HuH-7 (cell line): ENCODE results near the gene ELOVL5.
"Not testable (repeated sequence)": the region's sequence is repeated elsewhere in the genome, so short reads cannot be mapped to it uniquely, and the experiment has no call there.

Experiments used
- DNase-seq: peaks from one replicate; pipeline ENCODE4 v3.0.0; 2011; ENCODE audit warnings: low spot score

The ELOVL5 gene

GRCh38 chr6:53359095-53359842 is 10.5 kb upstream of the ELOVL5 start:
- peak; percentile 91 for DNase-seq

GRCh38 chr6:53358440-53359094 is 9.8 kb upstream of the ELOVL5 start:
- no peak for DNase-seq

GRCh38 chr6:53357576-53358360 is 9.0 kb upstream of the ELOVL5 start:
- no peak for DNase-seq

GRCh38 chr6:53353624-53354023 is 4.9 kb upstream of the ELOVL5 start:
- no peak for DNase-seq

GRCh38 chr6:53352360-53352759 is 3.6 kb upstream of the ELOVL5 start:
- no peak for DNase-seq

GRCh38 chr6:53349209-53349693 is 501 bp upstream of the ELOVL5 start:
- no peak for DNase-seq

- peak; percentile 37 for DNase-seq
Observed at GRCh38 chr6:53347921-53348370, 804 bp downstream of the ELOVL5 start.

- DNase-seq: no peak
Observed at GRCh38 chr6:53347250-53347920, 1.4 kb downstream of the ELOVL5 start.

GRCh38 chr6:53346049-53346448 is 2.7 kb downstream of the ELOVL5 start:
- DNase-seq: not testable (repeated sequence)

GRCh38 chr6:53344969-53345368 is 3.8 kb downstream of the ELOVL5 start:
- DNase-seq: no peak

GRCh38 chr6:53343092-53343491 is 5.7 kb downstream of the ELOVL5 start:
- no peak for DNase-seq

GRCh38 chr6:53342217-53342616 is 6.5 kb downstream of the ELOVL5 start:
- DNase-seq: no peak

- no peak for DNase-seq
Observed at GRCh38 chr6:53340536-53340935, 8.2 kb downstream of the ELOVL5 start.

GRCh38 chr6:53339424-53339823 is 9.3 kb downstream of the ELOVL5 start:
- no peak for DNase-seq

- no peak for DNase-seq
Observed at GRCh38 chr6:53338304-53338703, 10.4 kb downstream of the ELOVL5 start.

GRCh38 chr6:53336070-53336469 is 12.7 kb downstream of the ELOVL5 start:
- DNase-seq: no peak

GRCh38 chr6:53335224-53335994 is 13.3 kb downstream of the ELOVL5 start:
- no peak for DNase-seq

GRCh38 chr6:53333439-53334408 is 15.0 kb downstream of the ELOVL5 start:
- no peak for DNase-seq

- no peak for DNase-seq
Observed at GRCh38 chr6:53331678-53332077, 17.1 kb downstream of the ELOVL5 start.

GRCh38 chr6:53330137-53330536 is 18.6 kb downstream of the ELOVL5 start:
- DNase-seq: no peak
